K562 (cell line): ENCODE results near the gene EMC9. TPM values are rescaled to one million over a fixed set of nuclear protein-coding genes. Genes with fewer than 3 reads are reported as not detected.

Experiments
- ATAC-seq: fragments of 200-7000 bp; cut with Tn5 transposase; 3 replicates; pipeline ENCODE4 v1.9.1; 2020; ENCODE audit warnings: moderate library complexity
- BruUV-seq: library from RNA; stranded (reverse); fragments of 400-500 nt; replicated peaks from 2 replicates; lab custom pipeline; 2021; lab: Mats Ljungman, UMichigan
- CTCF ChIA-PET: fragments of 300-600 bp; formaldehyde crosslinking; extraction: SDS; loops from one replicate; lab custom pipeline; 2021; ENCODE audit warnings: low intra/inter-chr PET ratio; lab: Yijun Ruan, JAX
- POLR2A ChIA-PET: fragments of 300-600, 350-650 bp; sonication (Branson Sonifier 250); formaldehyde crosslinking; extraction: SDS; loops from one replicate; lab custom pipeline; 2021; ENCODE audit warnings: antibody characterized with exemption, inconsistent platforms; lab: Yijun Ruan, JAX
- DNase-seq, 4 experiments: peaks; one replicate each; pipeline versions ENCODE4 v3.0.0 to v3.0.0-alpha.2; 2011 to 2018; ENCODE audit warnings: low spot score in 3 of 4, mixed read lengths in 3 of 4; ENCODE audit errors: extremely low read depth in 1 of 4
- FAIRE-seq: peaks from 2 replicates; lab custom pipeline; 2011; peaks lifted over from hg19 to GRCh38; lab: Jason Lieb, UNC
- H2AFZ ChIP-seq: 2 replicates; pipeline ENCODE4 v1.6.0; 2011; ENCODE audit warnings: low read depth, low read length, control low read depth, inconsistent platforms
- H3K27ac ChIP-seq: fragments of 200-600 bp; 3 replicates; pipeline ENCODE4 v1.8.0; 2011; ENCODE audit warnings: low read depth, mild to moderate bottlenecking, control low read depth, inconsistent platforms, low read length, moderate library complexity, mixed read lengths; ENCODE audit errors: extremely low read depth
- H3K27me3 ChIP-seq, 2 experiments: fragments of 300-600 bp in 1 of 2; 2 replicates in 1 of 2; 3 replicates in 1 of 2; pipeline versions ENCODE4 v1.6.0 to v1.8.0; 2011; ENCODE audit warnings: inconsistent platforms in 2 of 2, low read length in 2 of 2, mild to moderate bottlenecking in 1 of 2, mixed read lengths in 1 of 2, moderate library complexity in 1 of 2; ENCODE audit not compliant: control insufficient read depth in 2 of 2, insufficient read depth in 2 of 2
- H3K36me3 ChIP-seq: fragments of 300-600 bp; 3 replicates; pipeline ENCODE4 v1.8.0; 2011; ENCODE audit warnings: mild to moderate bottlenecking, low read length, inconsistent platforms; ENCODE audit not compliant: control insufficient read depth, insufficient read depth
- H3K4me1 ChIP-seq, 2 experiments: fragments of 200-600 bp in 1 of 2; replicated peaks in 1 of 2; 2 replicates in 1 of 2; 3 replicates in 1 of 2; pipeline versions ENCODE4 v1.5.1 to v1.8.0; 2011; ENCODE audit warnings: inconsistent platforms in 2 of 2, low read length in 2 of 2, mild to moderate bottlenecking in 1 of 2, mixed read lengths in 1 of 2, moderate library complexity in 1 of 2; ENCODE audit not compliant: control insufficient read depth in 2 of 2, insufficient read depth in 2 of 2
- H3K4me2 ChIP-seq: 2 replicates; pipeline ENCODE4 v1.6.1; 2011; ENCODE audit warnings: low read length, control low read depth, inconsistent platforms, mixed read lengths; ENCODE audit not compliant: insufficient read depth
- H3K4me3 ChIP-seq: fragments of 200-600 bp; sonication (generic), shearing (Covaris generic); 2 replicates; pipeline ENCODE4 v1.5.1; 2016; ENCODE audit warnings: control low read depth, inconsistent platforms
- H3K79me2 ChIP-seq: fragments of 200-600 bp; 3 replicates; pipeline ENCODE4 v1.8.0; 2011; ENCODE audit warnings: low read length, inconsistent platforms; ENCODE audit not compliant: control insufficient read depth, insufficient read depth
- H3K9ac ChIP-seq, 2 experiments: 2 replicates each; pipeline versions ENCODE4 v1.6.0 to v1.6.1; 2011; ENCODE audit warnings: low read depth in 2 of 2, low read length in 2 of 2, control low read depth in 1 of 2, inconsistent platforms in 1 of 2, mild to moderate bottlenecking in 1 of 2, mixed read lengths in 1 of 2; ENCODE audit not compliant: insufficient read depth in 1 of 2
- H3K9me1 ChIP-seq: one replicate; pipeline ENCODE4 v1.6.0; 2011; ENCODE audit warnings: inconsistent platforms, mild to moderate bottlenecking, low read length, moderate library complexity; ENCODE audit not compliant: control insufficient read depth, insufficient read depth
- H3K9me3 ChIP-seq: replicated peaks from 2 replicates; pipeline ENCODE4 v1.5.1; 2011; ENCODE audit warnings: low read depth, low read length, inconsistent platforms; ENCODE audit not compliant: control insufficient read depth, insufficient read depth
- H4K20me1 ChIP-seq: replicated peaks from 2 replicates; pipeline ENCODE4 v1.6.1; 2011; ENCODE audit warnings: low read length, inconsistent platforms, mixed read lengths; ENCODE audit not compliant: control insufficient read depth, insufficient read depth
- POLR2G ChIP-seq: fragments of 200-400 bp; formaldehyde crosslinking; IDR thresholded peaks from 2 replicates; pipeline ENCODE4 v1.6.1; 2017; ENCODE audit warnings: low read depth, mild to moderate bottlenecking, antibody characterized with exemption, low read length, moderate library complexity
- RBFOX2 ChIP-seq: fragments of 200-400 bp; formaldehyde crosslinking; IDR thresholded peaks from 2 replicates; pipeline ENCODE4 v1.6.1; 2017; ENCODE audit warnings: low read depth, mild to moderate bottlenecking, low read length, moderate library complexity
- ZNF766 ChIP-seq: fragments of 200-800 bp; sonication (Bioruptor generic); conservative IDR thresholded peaks from 2 replicates; pipeline ENCODE4 v1.6.1; 2016; ENCODE audit warnings: missing genetic modification characterization, missing compliant biosample characterization
- WGBS: fragments of 100-300 bp; shearing (Covaris generic); methylation state at CpG from one replicate; pipeline ENCODE4 v1.1.6; 2016; ENCODE audit warnings: low coverage, mixed read lengths; ENCODE audit not compliant: insufficient coverage; ENCODE audit errors: missing lambda C conversion rate; 5-methylcytosine and 5-hydroxymethylcytosine counted together
- in situ Hi-C: fragments of 300-500 bp; cut with MboI; formaldehyde crosslinking; loops from 4 replicates; pipeline ENCODE4 v1.15.0; 2018; ENCODE audit warnings: inconsistent platforms, mixed read lengths
- intact Hi-C: fragments of 100-400 bp; cut with micrococcal nuclease; formaldehyde crosslinking; loops from 2 replicates; pipeline ENCODE4 v1.14.2; 2022
- polyA plus RNA-seq, 8 experiments: library from polyadenylated mRNA; depleted of rRNA in 4 of 8; stranded (reverse) in 5 of 8; unstranded in 3 of 8; fragments of >200 nt; fragmentation: Nextera tagmentation in 2 of 8; fragmentation: Illumina TruSeq in 1 of 8; extraction: Ambion mirVana in 2 of 8; extraction: Trizol in 1 of 8; gene quantifications; 2 replicates each; pipeline versions ENCODE4 v1.2.1 to v1.2.3, GENCODE V29; 2011 to 2014; ENCODE audit warnings: inconsistent platforms in 1 of 8, missing spikeins in 1 of 8
- total RNA-seq, 7 experiments: library from RNA; depleted of rRNA in 6 of 7; stranded (reverse); fragments of >200 nt in 6 of 7; fragmentation: Illumina TruSeq in 2 of 7; extraction: Trizol in 2 of 7; gene quantifications; 2 replicates each; pipeline versions ENCODE4 v1.2.1 to v1.2.3, GENCODE V29; 2011 to 2021; ENCODE audit warnings: low replicate concordance in 1 of 7

Gene EMC9
- total and polyA plus RNA-seq, 9 of the 15 experiments (the other 6 are each of a cell fraction or from before 2014, with no cell fraction given) = 3.1 to 13.2 (median 7.8) TPM

DNA sequence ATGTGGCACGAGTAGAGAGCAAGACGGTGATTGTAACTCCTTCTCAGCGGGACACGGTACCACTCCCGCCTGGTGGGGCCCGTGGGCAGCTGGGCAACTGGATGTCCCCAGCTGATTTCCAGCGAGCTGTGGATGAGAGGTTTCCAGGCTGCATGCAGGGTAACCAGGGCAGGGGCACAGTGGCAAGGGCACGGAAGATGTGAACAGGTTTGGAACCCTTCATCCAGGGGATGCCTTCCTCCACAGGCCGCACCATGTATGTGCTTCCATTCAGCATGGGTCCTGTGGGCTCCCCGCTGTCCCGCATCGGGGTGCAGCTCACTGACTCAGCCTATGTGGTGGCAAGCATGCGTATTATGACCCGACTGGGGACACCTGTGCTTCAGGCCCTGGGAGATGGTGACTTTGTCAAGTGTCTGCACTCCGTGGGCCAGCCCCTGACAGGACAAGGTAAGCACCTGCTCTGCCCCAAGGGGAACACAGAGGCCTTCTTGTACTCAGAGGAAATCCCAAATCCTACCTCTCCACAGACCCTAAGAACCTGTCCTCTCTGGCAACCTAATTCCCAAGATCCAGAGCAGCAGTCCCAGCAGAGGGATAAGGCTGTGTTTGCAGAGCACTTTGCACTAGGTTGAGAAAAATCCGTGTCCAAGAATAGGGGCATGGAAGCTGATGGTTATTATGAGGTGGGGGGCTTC, 43.0 kb downstream of the EMC9 start:
- intact Hi-C loops = loop anchor here (10.0 kb wide), 2 partner anchors 46 to 84 kb away; partner anchors contain the start of genes EMC9, PSME2 and RNF31
- H3K9ac ChIP-seq = no peak overlapping the region; a peak in 1 of 4 replicates
- peaks cover 12 to 19% of the 10 kb centered on the region in 2 experiments; a peak in 4 of 5 replicates for H3K4me1 ChIP-seq
- no peak overlapping the region for H3K4me3 ChIP-seq
- no peak for TF ChIP-seq ZNF766 (CRISPR knock-in tag)
- peak; percentile 16 for TF ChIP-seq RBFOX2
- TF ChIP-seq POLR2G = peak; percentile 55; the same call in 1 of the 2 replicates
- H3K27ac ChIP-seq = no peak overlapping the region
- 90% methylated on average over 9 of the region's 16 CpGs for WGBS
- H3K79me2 ChIP-seq = peaks cover 29% of the 10 kb centered on the region
- peaks cover 56% of the 10 kb centered on the region; the same call in 2 of the 3 replicates for H3K36me3 ChIP-seq
- ChIA-PET CTCF (no interaction called here), POLR2A (interaction anchor here (1.0 kb wide), 2 partner anchors 10 to 16 kb away, joined by 3 to 4 read pairs; partner anchors contain the start of genes DCAF11 and NRL)
- DNase-seq = no peak
- H3K27me3 ChIP-seq = no peaks in the 10 kb centered on the region
- no TSS peak for BruUV-seq
- H3K4me2 ChIP-seq = no peak overlapping the region
- in situ Hi-C loops = no loop called here
- no peak for ATAC-seq
- no peaks in the 10 kb centered on the region for H3K9me1 ChIP-seq
- no peak for FAIRE-seq
- 0 out of 2 replicates have a peak, but pooled peaks cover 2% of the 10 kb centered on the region for H4K20me1 ChIP-seq
- no peaks in the 10 kb centered on the region for H3K9me3 ChIP-seq
- no peak overlapping the region for H2AFZ ChIP-seq
